ENCODE results near the gene TCF12.
A peak's percentile ranks its signal among the peaks of the same experiment; 100 is the strongest.
"Not testable (repeated sequence)": the region's sequence is repeated elsewhere in the genome, so short reads cannot be mapped to it uniquely, and the experiment has no call there.

Gene TCF12

DNA sequence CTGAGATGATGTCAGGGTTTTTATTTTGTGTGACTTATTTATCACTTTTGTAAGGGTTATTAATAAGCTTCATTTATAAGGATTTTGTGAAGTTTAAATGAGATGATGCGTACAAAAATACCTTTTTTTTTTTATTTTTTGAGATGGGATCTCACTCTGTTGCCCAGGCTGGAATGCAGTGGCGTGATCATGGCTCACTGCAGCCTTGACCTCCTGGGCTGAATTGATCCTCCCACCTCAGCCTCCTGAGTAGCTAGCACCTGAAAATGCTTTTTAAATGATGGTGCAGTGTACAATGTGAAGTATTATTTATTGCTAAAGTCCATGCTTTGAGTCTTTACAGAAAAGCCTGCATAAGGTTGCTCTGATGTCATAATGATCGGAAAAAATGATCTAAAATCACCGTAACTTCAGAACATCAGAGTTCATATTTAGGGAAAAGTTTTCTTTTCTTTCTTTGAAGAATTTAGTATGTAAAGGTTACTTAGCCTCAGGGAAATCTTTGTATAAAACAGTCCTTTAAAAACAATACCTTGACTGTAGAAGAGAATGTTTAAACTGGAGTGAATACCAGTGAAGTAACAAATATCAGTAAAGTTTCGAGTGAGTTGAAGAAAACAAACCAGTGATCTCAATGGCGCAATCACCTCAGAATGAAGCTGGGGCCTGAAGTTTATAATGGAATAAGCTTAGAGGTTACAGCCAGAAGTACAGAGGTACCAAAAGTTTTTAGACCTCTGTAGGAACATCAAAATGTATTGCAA, 29.7 kb downstream of the TCF12 start:
- no peak for DNase-seq

DNA sequence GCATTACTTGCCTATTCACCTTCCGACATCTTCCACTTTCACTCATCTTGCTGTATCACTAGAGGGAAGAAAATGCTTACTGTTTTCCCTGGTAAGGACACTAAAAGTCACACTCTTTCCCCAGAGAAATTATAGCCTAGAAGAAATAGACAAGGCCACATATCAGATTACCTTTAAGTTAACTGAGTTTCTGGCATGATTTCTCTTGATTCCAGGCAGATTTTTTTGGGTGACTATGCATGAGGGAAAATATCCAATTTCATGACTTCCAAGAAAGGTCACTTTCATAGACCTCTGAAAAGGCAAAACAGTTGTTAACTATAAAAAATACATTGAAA, 30.3 kb downstream of the TCF12 start:
- no peak for DNase-seq

DNA sequence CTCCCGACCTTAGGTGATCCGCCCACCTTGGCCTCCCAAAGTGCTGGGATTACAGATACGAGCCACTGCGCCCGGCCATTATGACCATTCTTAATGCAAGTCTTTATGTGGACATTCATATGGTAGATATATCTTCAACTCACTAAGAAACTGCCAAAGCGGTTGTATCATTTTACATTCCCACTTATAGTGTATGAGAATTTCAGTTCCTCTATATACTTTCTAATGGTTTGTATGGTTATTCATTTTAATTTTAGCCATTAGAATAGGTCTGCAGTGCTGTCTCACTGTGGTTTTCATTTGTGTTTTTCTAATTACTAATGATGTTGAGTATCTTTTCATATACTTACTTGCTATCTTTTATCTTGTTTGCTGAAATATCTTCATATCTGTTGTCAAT, 32.5 kb downstream of the TCF12 start:
- no peak for DNase-seq

DNA sequence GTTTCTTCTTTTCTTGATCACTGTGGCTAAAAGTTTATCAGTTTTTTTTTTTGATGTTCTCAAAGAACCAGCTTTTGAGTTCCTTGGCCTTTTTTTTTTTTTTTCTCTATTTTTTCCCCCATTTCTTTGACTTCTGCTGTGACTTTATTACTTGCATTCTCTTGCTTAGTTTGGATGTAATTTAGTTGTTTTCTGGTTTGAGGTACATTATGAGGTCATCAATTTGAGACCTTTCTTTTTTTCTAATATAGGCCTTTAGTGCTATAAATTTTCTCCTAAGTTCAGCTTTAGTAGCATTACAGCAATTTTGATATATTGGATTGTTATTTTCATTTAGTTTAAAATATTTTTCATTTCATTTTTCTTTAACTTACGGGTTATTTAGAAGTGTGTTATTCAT, 35.3 kb downstream of the TCF12 start:
- DNase-seq = no peak

DNA sequence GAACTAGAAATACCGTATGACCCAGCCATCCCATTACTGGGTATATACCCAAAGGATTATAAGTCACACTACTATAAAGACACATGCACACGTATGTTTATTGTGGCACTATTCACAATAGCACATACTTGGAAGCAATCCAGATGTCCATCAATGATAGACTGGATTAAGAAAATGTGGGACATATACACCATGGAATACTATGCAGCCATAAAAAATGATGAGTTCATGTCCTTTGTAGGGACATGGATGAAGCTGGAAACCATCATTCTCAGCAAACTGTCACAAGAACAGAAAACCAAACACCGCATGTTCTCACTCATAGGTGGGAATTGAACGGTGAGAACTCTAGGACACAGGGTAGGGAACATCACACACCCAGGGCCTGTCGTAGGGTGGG, 36.6 kb downstream of the TCF12 start:
- DNase-seq = not testable (repeated sequence)

DNA sequence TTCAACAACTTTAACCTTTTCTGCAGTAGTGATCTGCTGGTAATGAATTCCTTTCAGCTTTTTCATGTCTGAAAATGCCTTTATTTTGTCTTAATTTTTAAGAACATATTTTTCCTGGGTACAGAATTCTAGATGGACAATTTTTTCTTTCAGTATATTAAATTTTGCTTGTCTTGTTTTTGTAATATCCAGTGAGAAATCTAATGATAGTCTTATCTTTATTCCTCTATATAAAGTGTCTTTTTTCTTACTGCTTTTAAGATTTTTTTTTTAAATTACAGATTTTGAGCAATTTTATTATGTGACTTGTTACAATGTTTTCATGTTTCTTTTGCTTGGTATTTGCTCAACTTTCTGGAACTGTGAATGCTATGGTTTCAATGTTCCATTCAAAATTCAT, 38.1 kb downstream of the TCF12 start:
- DNase-seq = no peak

DNA sequence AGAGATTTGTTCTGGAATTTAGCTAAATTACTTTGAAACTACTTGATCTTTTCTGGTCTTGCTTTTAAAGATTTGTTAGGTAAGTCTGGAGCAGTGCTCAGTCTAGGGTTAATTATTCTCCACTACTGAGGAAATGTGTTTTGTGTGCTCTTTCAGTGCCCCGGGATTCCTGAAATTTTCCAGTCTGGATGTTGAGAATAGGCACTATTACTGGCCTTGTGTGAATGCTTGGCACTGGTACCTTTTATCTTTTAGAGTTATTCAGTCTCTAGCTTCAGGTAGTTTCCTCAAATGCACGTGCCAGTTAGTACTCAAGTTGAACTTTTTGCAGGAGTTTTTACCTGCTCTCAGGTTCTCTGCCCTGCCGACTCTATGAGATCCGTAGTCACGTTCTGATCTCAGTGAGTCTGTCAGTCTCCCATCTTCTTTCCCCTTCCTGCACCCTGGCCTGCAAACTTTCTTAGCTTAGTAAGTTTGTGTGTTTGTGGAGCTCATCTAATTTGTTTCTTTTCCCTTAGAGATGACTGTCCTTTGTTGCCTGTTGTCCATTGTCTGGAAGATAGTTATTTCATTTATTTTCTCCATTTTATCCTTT, 39.5 kb downstream of the TCF12 start:
- DNase-seq = no peak

DNA sequence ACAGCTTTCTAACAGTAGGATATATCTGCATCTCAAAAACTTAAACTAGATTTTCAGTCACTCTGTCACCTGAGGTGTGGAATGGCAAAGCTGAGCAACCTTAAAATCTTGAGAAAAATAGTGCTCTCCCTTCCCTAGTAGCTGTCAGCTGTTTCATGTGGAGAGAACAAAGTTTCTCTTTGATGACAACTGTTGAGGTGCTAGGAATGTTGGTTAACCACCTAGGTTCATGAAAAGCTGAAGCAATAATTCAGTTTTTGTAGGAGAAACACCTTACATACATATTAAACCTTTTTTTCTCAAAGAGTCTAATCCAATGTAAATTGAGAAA, 40.8 kb downstream of the TCF12 start:
- no peak for DNase-seq

DNA sequence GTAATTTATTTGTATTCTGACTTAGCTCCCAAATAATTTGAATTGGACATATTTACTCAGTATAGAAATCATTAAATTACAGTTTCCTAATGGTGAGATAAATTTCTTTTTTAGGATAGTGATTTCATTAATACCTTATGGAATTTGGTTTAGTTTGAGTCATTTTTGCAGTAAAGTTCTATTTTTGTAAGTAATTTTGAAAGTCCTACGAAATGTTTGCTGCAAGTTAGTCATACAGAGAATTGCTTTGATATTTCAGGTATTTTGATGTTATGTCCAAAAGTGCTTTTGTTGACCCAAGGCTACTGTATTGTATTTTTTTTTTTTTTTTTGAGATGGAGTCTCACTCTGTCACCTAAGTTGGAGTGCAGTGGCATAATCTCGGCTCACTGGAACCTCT, 41.7 kb downstream of the TCF12 start:
- DNase-seq = no peak

DNA sequence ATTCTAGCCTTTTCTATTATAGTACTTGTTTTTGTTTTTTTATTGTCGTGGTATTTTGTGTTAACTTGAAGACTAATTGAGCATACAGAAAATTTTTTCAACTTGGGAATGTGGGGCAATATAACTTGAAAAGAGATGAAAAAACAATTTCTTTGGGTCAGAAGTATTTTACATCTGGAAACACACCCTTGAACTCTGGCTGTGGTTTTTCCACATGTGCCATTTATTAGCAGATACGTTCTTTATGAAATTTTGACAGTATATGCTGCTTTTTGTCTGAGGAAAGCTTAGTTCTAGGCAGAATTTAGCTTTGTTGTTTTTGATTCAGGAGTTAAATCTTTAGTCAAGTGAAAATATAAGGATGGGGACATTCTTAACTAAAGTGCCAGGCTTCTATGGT, 44.7 kb downstream of the TCF12 start:
- no peak for DNase-seq

DNA sequence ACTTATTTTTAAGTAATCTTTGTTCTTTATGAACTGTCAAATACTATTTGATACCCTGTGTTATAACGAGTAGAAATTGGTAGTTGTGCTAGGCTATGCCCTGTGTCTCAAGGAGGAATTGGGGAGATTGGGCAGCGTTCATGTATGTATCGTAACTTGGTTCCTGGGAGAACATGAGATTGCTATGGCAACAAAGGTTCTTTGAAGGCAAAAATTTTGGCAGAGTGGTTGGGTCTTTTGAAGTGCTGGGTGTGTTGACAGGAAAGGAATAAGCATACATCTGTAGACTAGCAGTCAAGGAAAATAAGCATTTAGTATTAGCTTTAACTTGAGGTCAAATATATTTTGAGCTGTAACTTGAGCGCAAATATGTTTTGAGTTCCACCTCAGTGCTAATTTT, 45.3 kb downstream of the TCF12 start:
- no peak for DNase-seq

DNA sequence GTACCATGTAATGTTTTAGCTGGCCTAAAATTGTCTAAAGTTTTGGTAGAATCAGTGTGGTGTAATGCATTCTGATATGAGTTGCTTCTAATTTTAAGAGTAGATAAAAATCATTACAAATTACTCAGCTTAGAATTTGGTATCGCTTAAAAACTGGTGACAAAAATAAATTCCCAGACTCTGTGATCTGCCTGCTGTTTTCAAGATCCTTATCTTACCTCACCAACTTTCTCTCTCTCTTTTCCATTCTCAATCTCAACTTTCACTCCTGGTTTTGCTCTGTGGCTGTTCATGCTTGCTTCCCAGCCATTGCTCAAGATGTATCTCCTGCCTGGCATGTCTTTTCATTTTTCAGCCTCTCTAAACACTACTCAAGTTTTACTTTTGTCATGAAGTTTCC, 45.7 kb downstream of the TCF12 start:
- no peak for DNase-seq

DNA sequence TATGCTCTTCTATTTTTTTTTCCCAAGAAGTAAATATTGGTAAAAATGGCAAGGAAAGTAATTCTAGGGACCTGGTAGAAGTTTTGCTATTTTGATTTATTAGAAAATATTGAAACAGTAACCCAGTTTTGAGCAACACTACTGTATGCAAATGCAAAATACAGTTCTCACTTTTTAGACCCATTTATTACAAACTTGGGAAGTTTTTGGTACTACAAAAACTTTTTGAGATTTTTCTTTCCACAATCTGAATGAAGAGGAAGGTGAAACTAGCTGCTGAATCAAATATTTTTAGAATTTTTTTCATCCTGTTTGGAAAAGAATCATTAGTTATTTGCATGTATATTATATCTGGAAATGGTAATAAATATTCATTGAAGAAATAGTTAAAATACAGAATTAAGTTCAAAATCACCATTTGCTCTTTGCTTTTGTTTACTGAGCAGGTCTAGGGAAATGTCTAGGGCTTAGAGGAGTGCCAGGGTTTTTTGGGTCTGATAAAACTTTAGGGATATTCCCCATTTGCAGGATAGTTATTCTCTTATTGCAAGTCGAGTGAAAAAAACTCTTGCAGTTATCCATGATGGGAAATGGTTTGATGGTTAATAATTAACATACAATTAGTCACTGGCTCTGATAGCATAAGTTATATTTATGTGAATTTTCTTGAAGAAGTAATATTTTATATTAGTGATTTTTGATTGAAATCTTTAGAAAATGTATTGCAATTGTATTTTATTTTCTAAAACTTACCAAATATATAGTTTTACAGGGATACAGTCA, 47.0 kb downstream of the TCF12 start:
- DNase-seq = no peak

DNA sequence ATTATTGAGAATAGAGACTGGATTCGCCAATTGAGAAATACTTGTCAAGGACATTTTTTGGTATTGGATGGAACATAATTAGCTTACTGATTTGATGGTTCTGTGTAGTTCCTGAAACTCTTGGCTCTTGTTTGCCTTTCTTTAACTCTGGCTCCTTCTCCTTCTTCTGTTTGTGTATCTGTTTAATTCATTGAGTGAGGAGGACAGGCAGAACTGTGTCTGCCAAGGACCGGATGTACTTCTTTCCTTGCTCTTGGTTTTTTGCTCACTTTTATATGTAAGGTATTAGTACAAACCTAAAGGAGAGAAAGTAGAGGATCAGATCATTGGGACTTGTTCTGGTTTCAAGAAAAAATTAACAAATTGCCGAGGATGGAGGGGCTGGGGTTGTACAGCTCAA, 48.9 kb downstream of the TCF12 start:
- no peak for DNase-seq

DNA sequence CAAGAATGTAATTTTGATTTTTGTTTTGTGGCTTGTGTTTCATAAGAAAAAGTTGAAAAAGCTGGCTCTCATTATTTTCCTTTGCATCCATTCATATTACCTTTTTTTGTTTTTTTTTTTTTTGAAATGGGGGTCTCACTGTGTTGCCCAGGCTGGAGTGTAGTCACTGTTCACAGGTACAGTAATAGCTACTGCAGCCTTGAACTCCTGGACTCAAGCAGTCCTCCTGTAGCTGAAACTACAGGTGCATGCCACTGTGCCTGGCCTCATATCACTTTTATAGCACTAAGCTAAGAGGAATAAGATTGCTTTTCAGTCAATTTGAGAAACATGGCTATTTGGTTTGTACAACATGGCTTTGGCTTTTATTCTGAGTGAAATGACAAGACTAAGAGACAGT, 49.8 kb downstream of the TCF12 start:
- DNase-seq = no peak

DNA sequence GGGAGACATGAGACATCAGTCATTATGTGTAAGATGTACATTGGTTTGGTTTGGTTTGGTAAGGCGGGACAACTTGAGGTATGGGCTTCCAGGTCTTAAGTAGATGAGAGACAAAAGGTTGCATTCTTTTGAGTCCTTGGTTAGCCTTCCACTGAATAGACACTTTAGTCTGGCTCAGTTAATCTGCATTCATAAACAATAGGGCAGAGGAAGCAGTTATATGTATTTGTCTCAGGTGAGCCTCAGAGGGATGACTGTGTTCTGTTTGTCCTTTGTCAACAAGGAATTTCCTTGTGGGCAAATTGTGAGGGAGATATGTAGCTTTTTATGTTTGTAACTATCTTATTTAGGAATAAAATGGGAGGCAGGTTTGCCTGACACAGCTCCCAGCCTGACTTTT, 50.4 kb downstream of the TCF12 start:
- no peak for DNase-seq

DNA sequence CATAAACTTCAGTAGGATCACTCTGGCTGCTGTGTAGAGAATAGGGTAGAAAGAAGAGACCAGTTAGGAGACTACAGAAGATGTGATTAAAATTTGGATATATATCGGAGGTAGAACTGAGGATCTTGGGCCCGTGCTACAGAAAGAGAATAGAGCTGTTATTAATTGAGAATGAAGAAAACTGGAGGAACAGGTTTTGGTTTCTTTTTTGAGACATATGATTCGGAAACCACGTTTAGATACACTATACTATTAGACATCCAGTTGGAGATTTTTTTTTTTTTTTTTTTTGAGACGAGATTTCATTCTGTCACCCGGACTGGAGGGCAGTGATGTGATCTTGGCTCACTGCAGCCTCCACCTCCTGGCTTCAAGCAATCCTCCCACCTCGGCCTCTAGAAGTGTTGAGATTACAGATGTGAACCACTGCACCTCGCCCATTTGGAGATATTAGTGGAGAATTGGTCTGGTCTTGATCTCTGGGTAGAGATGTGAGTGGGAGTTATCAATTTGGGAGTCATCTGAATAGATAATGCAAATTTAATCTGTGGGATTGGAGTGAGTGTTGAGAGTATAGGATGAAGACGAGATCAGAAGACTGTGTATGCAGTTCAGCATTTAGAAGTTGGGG, 50.9 kb downstream of the TCF12 start:
- DNase-seq = no peak

DNA sequence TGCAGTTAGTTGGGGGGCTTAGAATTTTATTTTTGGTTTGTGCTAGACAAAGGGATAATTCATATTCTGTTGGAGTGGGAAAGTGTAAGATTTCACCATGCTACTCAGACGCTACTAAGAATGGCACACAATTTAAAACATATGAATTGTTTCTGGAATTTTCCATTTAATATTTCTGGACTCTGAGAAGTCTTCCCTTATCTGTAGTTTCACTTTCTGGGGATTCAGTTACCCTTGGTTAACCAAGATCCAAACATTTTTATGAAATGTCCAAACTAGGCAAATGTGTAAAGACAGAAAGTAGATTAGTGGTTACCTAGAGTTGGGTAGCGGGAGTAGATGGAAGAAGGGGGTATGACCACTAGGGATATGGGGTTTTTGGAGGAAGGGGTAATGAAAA, 53.1 kb downstream of the TCF12 start:
- DNase-seq = no peak

DNA sequence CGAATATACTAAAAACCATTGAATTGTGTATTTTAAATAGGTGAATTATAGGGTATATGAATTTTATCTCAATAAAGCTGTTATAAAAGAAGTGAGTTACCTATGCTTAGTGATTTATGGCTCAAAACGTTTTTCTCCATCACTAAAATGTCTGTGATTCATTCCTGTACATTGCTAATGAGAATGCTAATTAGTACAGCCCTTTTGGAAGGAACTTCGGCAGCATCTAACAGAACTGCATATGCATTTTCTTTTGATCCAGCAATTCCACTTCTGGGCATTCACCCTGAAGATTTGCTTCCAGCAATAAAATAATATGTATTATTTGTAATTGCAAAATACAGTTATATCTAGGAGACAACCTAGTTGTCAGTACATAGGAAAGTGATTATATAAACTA, 53.6 kb downstream of the TCF12 start:
- DNase-seq = no peak

DNA sequence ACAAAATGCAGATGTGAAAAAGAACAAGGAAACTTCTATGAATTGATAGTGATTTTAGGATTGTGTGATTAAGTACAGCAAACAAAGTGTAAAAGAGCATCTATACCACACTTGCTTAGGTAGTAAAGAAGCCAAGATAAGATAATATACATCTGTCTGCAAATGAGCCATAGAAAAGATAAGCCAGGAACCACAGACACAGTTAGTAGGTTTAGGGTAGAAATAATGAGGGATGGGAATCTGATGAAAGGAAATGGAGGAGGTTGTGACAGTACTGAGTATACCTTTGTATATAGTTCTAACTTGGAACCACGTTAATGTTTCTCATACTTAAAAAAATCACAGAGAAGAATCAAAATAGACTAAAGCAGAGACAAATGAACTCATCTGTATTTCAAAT, 54.0 kb downstream of the TCF12 start:
- no peak for DNase-seq

DNA sequence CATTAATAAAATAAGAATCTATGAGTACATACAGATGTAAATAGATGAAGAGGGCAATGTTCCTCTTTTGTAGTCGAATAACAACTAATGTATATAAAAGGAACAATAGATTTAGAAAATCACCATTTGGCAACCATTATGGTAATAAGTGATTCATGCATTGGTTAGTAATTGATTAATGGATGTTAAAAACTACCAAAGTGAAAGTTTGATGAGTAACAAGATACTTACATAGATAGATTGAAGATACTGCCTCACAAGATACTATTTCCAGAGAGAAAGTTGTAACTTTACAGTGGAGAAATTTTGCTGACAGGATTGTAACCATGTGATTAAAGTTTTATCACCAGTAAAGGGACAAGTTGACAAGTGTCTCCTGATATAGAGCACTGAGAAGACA, 55.0 kb downstream of the TCF12 start:
- DNase-seq = no peak

DNA sequence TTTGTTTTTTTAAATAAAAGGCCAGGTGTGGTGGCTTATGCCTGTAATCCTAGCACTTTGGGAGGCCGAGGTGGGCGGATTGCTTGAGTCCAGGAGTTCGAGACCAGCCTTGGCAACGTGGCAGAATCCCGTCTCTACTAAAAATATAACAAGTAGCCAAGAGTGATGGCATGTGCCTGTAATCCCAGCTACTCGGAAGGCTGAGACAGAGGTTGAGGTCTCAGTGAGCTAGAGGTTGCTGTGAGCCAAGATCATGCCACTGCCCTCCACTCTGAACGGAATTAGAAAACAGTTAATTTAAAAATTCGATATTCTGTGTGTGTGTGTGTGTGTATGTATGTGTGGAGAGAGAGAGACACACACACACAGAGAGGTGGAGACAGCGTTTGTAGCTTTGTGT, 58.8 kb downstream of the TCF12 start:
- DNase-seq = no peak

DNA sequence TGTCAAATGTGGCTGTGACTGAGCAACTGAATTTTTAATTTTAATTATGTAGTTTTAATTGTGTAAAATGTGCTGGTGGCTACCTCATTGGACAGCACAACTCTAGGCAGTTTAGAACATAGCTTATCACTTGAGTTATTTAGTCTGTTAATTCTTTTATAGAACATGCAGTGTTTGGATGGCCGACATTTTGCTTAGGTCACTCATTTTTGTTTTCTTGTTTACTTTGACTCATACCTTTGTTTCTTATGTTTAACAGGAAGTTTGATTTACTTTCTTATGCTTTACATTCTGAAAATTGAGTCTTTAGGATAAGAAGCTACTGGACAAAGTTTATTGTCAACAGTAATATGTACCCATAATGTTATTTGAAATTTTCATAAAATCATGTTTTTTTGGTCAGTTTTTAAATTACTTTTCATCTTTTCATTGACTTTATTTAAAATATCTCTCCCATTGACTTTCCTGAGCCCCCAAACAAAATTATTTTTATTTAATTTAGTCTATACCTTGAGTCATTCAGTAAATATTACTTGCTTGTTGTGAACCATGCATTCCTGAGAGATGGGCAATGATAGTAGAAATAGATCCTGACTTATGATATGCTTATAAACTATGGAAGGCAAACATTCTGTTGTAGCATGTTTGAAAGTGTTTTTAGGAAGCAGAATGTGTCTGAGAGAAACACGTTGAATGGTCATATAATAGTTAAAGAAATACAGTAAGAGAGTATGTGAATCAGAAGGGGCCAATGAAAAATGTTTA, 60.6 kb downstream of the TCF12 start:
- peak; percentile 2 for DNase-seq

Measured in DMS153 (cell line).